Progenitor cell of endocrine pancreas (in vitro differentiated cells): ENCODE measurements around the gene RPUSD4. TPM values are rescaled to one million over a fixed set of nuclear protein-coding genes. Genes with fewer than 3 reads are reported as not detected.
A peak's percentile ranks its signal among the peaks of the same experiment; 100 is the strongest.

Source experiments
- DNase-seq: peaks from one replicate; pipeline ENCODE4 v3.0.0; 2021; ENCODE audit warnings: low spot score; ENCODE audit not compliant: unreplicated experiment
- H3K27ac Mint-ChIP-seq: 2 replicates; pipeline ENCODE4 v1.8.0; 2021; ENCODE audit warnings: mild to moderate bottlenecking, moderate library complexity, mixed read lengths
- H3K27me3 Mint-ChIP-seq: 2 replicates; pipeline ENCODE4 v1.8.0; 2021; ENCODE audit warnings: mixed read lengths
- H3K36me3 Mint-ChIP-seq: 2 replicates; pipeline ENCODE4 v1.8.0; 2022; ENCODE audit warnings: mixed read lengths; ENCODE audit not compliant: insufficient read depth
- H3K4me1 Mint-ChIP-seq: 2 replicates; pipeline ENCODE4 v1.8.0; 2021; ENCODE audit warnings: low read depth, mixed read lengths
- H3K4me3 Mint-ChIP-seq: 2 replicates; pipeline ENCODE4 v1.8.0; 2021; ENCODE audit warnings: low read depth, mild to moderate bottlenecking, moderate library complexity, mixed read lengths
- H3K9me3 Mint-ChIP-seq: 2 replicates; pipeline ENCODE4 v1.8.0; 2021; ENCODE audit warnings: low read depth, mixed read lengths
- CTCF ChIP-seq: fragments of 200-600 bp; sonication (generic); IDR thresholded peaks from one replicate; pipeline ENCODE4 v1.5.0; 2021; ENCODE audit warnings: antibody characterized with exemption, mild to moderate bottlenecking; ENCODE audit not compliant: unreplicated experiment
- total RNA-seq: library from RNA; stranded (reverse); gene quantifications from 2 replicates; pipeline ENCODE4 v1.2.1, GENCODE V29; 2021

RPUSD4 gene
- total RNA-seq, 1 donor from 2014 or later = 41.0 TPM

DNA sequence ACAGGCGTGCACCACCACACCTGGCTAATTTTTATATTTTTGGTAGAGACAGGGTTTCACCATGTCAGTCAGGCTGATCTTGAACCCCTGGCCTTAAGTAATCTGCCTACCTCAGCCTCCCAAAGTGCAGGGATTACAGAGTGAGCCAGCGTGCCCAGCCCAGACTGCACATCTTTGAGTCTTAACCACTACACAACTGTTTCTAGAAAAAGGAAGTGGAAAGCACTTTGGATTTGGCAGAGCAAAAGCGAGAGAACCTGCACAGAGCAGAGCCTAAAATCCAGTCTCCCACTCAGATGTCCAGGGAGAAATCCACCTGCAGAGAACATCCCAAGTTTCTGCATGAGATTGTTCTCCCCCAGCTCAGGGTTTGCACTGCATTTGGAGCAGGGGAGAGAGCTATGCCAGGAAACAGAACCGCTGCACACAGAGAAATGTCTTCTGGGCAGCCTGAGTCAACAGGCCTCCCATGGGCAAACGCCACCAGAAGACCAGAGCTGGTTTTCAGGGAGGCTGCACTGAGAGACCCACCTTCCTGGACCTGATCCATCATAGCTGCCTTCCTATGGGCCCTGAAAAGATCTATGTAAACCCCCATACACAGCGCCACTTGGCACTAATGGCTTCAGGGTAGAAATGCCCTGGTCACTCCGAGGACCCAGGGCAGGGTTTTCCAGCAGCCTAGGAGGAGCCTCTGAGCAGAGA lies 54.0 kb downstream of the RPUSD4 start:
- no peak for TF ChIP-seq CTCF
- no peaks in the 10 kb centered on the region for H3K9me3 Mint-ChIP-seq
- no peak overlapping the region for H3K4me3 Mint-ChIP-seq
- no peak overlapping the region for H3K27ac Mint-ChIP-seq
- H3K27me3 Mint-ChIP-seq = no peaks in the 10 kb centered on the region
- H3K36me3 Mint-ChIP-seq = no peaks in the 10 kb centered on the region
- peaks cover 26% of the 10 kb centered on the region for H3K4me1 Mint-ChIP-seq
- DNase-seq = no peak

GRCh38 chr11:126156814-126157213 lies 54.6 kb downstream of the RPUSD4 start:
- peaks cover 5% of the 10 kb centered on the region for H3K9me3 Mint-ChIP-seq
- no peak overlapping the region for H3K27ac Mint-ChIP-seq
- no peaks in the 10 kb centered on the region for H3K27me3 Mint-ChIP-seq
- H3K36me3 Mint-ChIP-seq = peaks cover 4% of the 10 kb centered on the region
- H3K4me1 Mint-ChIP-seq = peaks cover 19% of the 10 kb centered on the region
- TF ChIP-seq CTCF = no peak
- no peak overlapping the region for H3K4me3 Mint-ChIP-seq
- no peak for DNase-seq

- no peak for DNase-seq
- H3K36me3 Mint-ChIP-seq = peaks cover 4% of the 10 kb centered on the region
- peaks cover 15% of the 10 kb centered on the region for H3K4me1 Mint-ChIP-seq
Observed at GRCh38 chr11:126155402-126156187, 55.9 kb downstream of the RPUSD4 start.

DNA sequence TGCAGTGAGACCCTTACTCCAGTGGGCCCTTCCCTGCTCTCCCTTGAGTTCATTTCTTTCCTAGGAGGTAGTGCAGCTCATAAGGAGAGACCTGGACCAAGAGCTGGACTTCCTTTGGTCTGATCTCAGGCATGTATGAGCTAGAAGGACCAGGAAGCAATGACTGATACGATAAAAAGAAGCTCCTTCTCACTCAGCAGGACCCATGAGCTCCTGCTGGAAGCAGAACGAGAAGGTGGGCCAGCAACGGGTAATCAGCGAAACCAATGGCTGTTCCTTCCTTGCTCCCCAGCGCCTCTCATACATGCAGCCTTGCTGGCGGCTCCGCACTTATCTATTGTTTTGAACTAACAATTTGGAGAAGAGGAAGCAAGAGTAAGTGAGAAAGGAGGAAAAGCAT lies 56.8 kb downstream of the RPUSD4 start:
- Mint-ChIP-seq H3K27me3 (no peaks in the 10 kb centered on the region), H3K4me1 (peaks cover 6% of the 10 kb centered on the region), H3K4me3 (no peak overlapping the region), H3K36me3 (peaks cover 4% of the 10 kb centered on the region), H3K27ac (no peak overlapping the region), H3K9me3 (peaks cover 6% of the 10 kb centered on the region)
- no peak for DNase-seq
- TF ChIP-seq CTCF = no peak

More at GRCh38 chr11:126155402-126156187, 55.9 kb downstream of the RPUSD4 start:
- H3K9me3 Mint-ChIP-seq = peaks cover 6% of the 10 kb centered on the region
- peak overlapping the region; percentile 38 for H3K27ac Mint-ChIP-seq
- no peak for TF ChIP-seq CTCF
- no peak overlapping the region for H3K4me3 Mint-ChIP-seq
- H3K27me3 Mint-ChIP-seq = no peaks in the 10 kb centered on the region

DNA sequence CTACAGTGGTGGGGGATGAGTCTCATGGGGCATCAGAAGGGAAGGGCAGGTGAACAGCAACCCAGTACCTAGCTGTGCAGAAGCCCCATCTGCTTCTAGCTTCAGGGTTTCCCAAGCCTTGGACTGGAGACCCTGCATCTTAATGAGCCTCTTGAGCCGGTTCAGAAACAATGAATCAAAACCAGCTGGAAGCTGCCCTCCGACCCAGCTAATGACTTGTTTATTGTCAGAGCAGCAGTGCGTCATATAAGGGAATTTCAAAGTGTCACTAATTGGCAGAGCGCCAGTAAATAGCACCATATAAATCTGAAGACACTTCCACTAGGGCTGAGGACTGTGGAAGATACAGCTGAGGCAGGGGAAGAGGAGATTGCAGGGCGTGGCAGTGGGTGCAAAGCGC lies 57.5 kb downstream of the RPUSD4 start:
- Mint-ChIP-seq H3K4me1 (peaks cover 12% of the 10 kb centered on the region), H3K36me3 (peaks cover 4% of the 10 kb centered on the region), H3K4me3 (no peak overlapping the region), H3K27me3 (no peaks in the 10 kb centered on the region), H3K27ac (peak overlapping the region; percentile 22), H3K9me3 (peaks cover 6% of the 10 kb centered on the region)
- TF ChIP-seq CTCF = no peak
- DNase-seq = no peak
